WTC11 (cell line): ENCODE results near the gene B3GALT5. TPM values are rescaled to one million over a fixed set of nuclear protein-coding genes. Genes with fewer than 3 reads are reported as not detected.

Source experiments
- ATAC-seq: fragments of 200-7000 bp; cut with Tn5 transposase; 2 replicates; pipeline ENCODE4 v1.10.0; 2021; ENCODE audit warnings: mild to moderate bottlenecking, moderate library complexity
- CTCF ChIA-PET: fragments of 300-600 bp; sonication (Branson Sonifier 250); formaldehyde crosslinking; loops from one replicate; lab custom pipeline; 2021; ENCODE audit warnings: antibody characterized with exemption; lab: Charles Lee
- POLR2A ChIA-PET: fragments of 350-600 bp; sonication (Branson Sonifier 250); formaldehyde crosslinking; loops from one replicate; lab custom pipeline; 2021; ENCODE audit warnings: antibody characterized with exemption; lab: Charles Lee
- DNase-seq: peaks from one replicate; pipeline ENCODE4 v3.0.0; 2021; ENCODE audit warnings: low spot score
- H3K27ac Mint-ChIP-seq: 2 replicates; pipeline ENCODE4 v1.8.0; 2021; ENCODE audit warnings: mixed read lengths
- H3K27me3 Mint-ChIP-seq: 2 replicates; pipeline ENCODE4 v1.8.0; 2021; ENCODE audit warnings: low read depth, mild to moderate bottlenecking, moderate library complexity, mixed read lengths
- H3K36me3 Mint-ChIP-seq: 2 replicates; pipeline ENCODE4 v1.8.0; 2021; ENCODE audit warnings: mixed read lengths
- H3K4me1 Mint-ChIP-seq: 2 replicates; pipeline ENCODE4 v1.8.0; 2022; ENCODE audit warnings: mixed read lengths
- H3K4me3 Mint-ChIP-seq: 2 replicates; pipeline ENCODE4 v1.8.0; 2021; ENCODE audit warnings: mild to moderate bottlenecking, moderate library complexity, mixed read lengths
- H3K9me3 Mint-ChIP-seq: 2 replicates; pipeline ENCODE4 v1.8.0; 2021; ENCODE audit warnings: mixed read lengths
- ATF1 ChIP-seq: sonication (generic); formaldehyde crosslinking; IDR thresholded peaks from 2 replicates; pipeline ENCODE4 v1.8.1; 2023; ENCODE audit warnings: mild to moderate bottlenecking, moderate library complexity, missing genetic modification reagents
- CDX4 ChIP-seq: fragments of 250-450 bp; sonication (Bioruptor Pico); IDR thresholded peaks from 2 replicates; pipeline ENCODE4 v1.9.0; 2021; ENCODE audit warnings: moderate library complexity, mild to moderate bottlenecking, inconsistent platforms, borderline replicate concordance
- E2F5 ChIP-seq: sonication (generic); formaldehyde crosslinking; IDR thresholded peaks from 2 replicates; pipeline ENCODE4 v1.8.1; 2022; ENCODE audit warnings: mild to moderate bottlenecking, moderate library complexity, missing genetic modification reagents
- ELF4 ChIP-seq: sonication (generic); formaldehyde crosslinking; IDR thresholded peaks from 2 replicates; pipeline ENCODE4 v1.8.1; 2022; ENCODE audit warnings: low read depth, mild to moderate bottlenecking, moderate library complexity, missing genetic modification reagents
- FOXJ3 ChIP-seq: sonication (generic); formaldehyde crosslinking; IDR thresholded peaks from 2 replicates; pipeline ENCODE4 v1.9.0; 2021; ENCODE audit warnings: missing genetic modification reagents, mild to moderate bottlenecking, borderline replicate concordance
- GABPB1 ChIP-seq: sonication (generic); formaldehyde crosslinking; IDR thresholded peaks from 2 replicates; pipeline ENCODE4 v1.8.1; 2023; ENCODE audit warnings: mild to moderate bottlenecking, missing genetic modification reagents
- NR3C1 ChIP-seq: sonication (generic); formaldehyde crosslinking; conservative IDR thresholded peaks from 2 replicates; pipeline ENCODE4 v1.8.1; 2023; ENCODE audit warnings: low read depth, mild to moderate bottlenecking, missing genetic modification reagents
- RELA ChIP-seq: sonication (generic); formaldehyde crosslinking; IDR thresholded peaks from 2 replicates; pipeline ENCODE4 v1.8.1; 2022; ENCODE audit warnings: missing genetic modification reagents, mild to moderate bottlenecking, borderline replicate concordance
- RORB ChIP-seq: fragments of 250-450 bp; sonication (Bioruptor Pico); IDR thresholded peaks from 2 replicates; pipeline ENCODE4 v1.9.0; 2021; ENCODE audit warnings: mild to moderate bottlenecking
- SMAD3 ChIP-seq: sonication (generic); formaldehyde crosslinking; IDR thresholded peaks from 2 replicates; pipeline ENCODE4 v1.8.0; 2022; ENCODE audit warnings: missing genetic modification reagents, mild to moderate bottlenecking, borderline replicate concordance
- TEAD4 ChIP-seq: sonication (generic); formaldehyde crosslinking; IDR thresholded peaks from 2 replicates; pipeline ENCODE4 v1.8.0; 2022; ENCODE audit warnings: mild to moderate bottlenecking, missing genetic modification reagents
- ZNF121 ChIP-seq: sonication (generic); formaldehyde crosslinking; IDR thresholded peaks from 2 replicates; pipeline ENCODE4 v1.8.0; 2023; ENCODE audit warnings: missing genetic modification reagents
- ZNF138 ChIP-seq: sonication (generic); formaldehyde crosslinking; conservative IDR thresholded peaks from 2 replicates; pipeline ENCODE4 v1.8.1; 2022; ENCODE audit warnings: mild to moderate bottlenecking, moderate library complexity, missing genetic modification reagents
- ZNF671 ChIP-seq: fragments of 250-450 bp; sonication (Bioruptor Pico); IDR thresholded peaks from 2 replicates; pipeline ENCODE4 v1.8.0; 2021; ENCODE audit warnings: mild to moderate bottlenecking
- ZSCAN18 ChIP-seq: fragments of 250-450 bp; sonication (Bioruptor Pico); IDR thresholded peaks from 2 replicates; pipeline ENCODE4 v2.1.2; 2022; ENCODE audit warnings: mild to moderate bottlenecking, moderate library complexity
- total RNA-seq: library from RNA; stranded (reverse); gene quantifications from 3 replicates; pipeline ENCODE4 v1.2.3, GENCODE V29; 2021
- TF ChIP-seq, protein P1 (sequence below): sonication (generic); formaldehyde crosslinking; IDR thresholded peaks from 2 replicates; pipeline ENCODE4 v1.8.1; 2022; ENCODE audit warnings: low read depth, mild to moderate bottlenecking, moderate library complexity, missing genetic modification reagents, borderline replicate concordance
- TF ChIP-seq, protein P2 (sequence below): sonication (generic); formaldehyde crosslinking; IDR thresholded peaks from 2 replicates; pipeline ENCODE4 v1.8.0; 2022; ENCODE audit warnings: missing genetic modification reagents

Gene B3GALT5
- total RNA-seq, 1 experiment from 2014 or later: 25.8 TPM

- Mint-ChIP-seq H3K27me3 (no peaks in the 10 kb centered on the region), H3K36me3 (peaks cover 23% of the 10 kb centered on the region), H3K9me3 (peaks cover 4% of the 10 kb centered on the region; the same call in 1 of the 2 replicates), H3K4me3 (no peak overlapping the region), H3K4me1 (peaks cover 53% of the 10 kb centered on the region), H3K27ac (peak overlapping the region; percentile 1; the same call in 1 of the 2 replicates)
- ChIA-PET POLR2A (no interaction called here), CTCF (no interaction called here)
- TF ChIP-seq, protein P1, sequence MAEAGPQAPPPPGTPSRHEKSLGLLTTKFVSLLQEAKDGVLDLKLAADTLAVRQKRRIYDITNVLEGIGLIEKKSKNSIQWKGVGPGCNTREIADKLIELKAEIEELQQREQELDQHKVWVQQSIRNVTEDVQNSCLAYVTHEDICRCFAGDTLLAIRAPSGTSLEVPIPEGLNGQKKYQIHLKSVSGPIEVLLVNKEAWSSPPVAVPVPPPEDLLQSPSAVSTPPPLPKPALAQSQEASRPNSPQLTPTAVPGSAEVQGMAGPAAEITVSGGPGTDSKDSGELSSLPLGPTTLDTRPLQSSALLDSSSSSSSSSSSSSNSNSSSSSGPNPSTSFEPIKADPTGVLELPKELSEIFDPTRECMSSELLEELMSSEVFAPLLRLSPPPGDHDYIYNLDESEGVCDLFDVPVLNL (CRISPR knock-in tag): no peak
- TF ChIP-seq ZNF671 (CRISPR knock-in tag) (no peak), ZSCAN18 (CRISPR knock-in tag) (no peak), RORB (CRISPR knock-in tag) (no peak)
- DNase-seq: no peak
- no peak for ATAC-seq
Observed at GRCh38 chr21:39673163-39673562, 60.4 kb downstream of the B3GALT5 start.

DNA sequence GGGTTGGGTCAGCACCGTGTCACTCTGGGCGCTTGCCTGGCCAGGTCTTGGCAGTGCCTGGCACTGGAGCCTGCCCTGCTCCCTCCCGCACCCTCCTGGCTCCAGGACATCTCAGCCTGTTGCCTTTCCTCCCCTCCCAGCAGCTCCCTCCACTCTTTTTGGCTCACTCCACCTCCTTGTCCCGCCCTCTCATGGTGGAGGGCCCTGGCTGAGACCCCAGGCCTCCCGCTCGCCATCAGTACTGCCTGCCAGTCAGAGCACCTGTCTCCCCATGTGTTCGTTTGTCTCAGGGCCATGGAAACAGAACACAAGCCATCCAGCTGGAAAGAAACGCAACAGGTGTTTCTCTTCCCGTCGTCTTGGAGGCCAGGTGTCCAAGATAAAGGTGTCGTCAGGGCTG lies 61.0 kb downstream of the B3GALT5 start:
- ATAC-seq: peak; percentile 16
- TF ChIP-seq SMAD3 (CRISPR knock-in tag) (no peak), RORB (CRISPR knock-in tag) (no peak), FOXJ3 (CRISPR knock-in tag) (no peak), ZNF121 (CRISPR knock-in tag) (no peak), RELA (no peak), GABPB1 (CRISPR knock-in tag) (no peak), NR3C1 (CRISPR knock-in tag) (no peak)
- Mint-ChIP-seq H3K27me3 (no peaks in the 10 kb centered on the region), H3K4me1 (peaks cover 48% of the 10 kb centered on the region), H3K36me3 (peaks cover 29% of the 10 kb centered on the region), H3K9me3 (peaks cover 9% of the 10 kb centered on the region), H3K4me3 (no peak overlapping the region), H3K27ac (peak overlapping the region; percentile 69; the same call in 1 of the 2 replicates)
- DNase-seq: no peak
- ChIA-PET POLR2A (no interaction called here), CTCF (no interaction called here)

GRCh38 chr21:39674801-39675200 lies 62.1 kb downstream of the B3GALT5 start:
- H3K27me3 Mint-ChIP-seq: no peaks in the 10 kb centered on the region
- DNase-seq (no peak), ATAC-seq (no peak)
- no peak overlapping the region for H3K4me3 Mint-ChIP-seq
- H3K36me3 Mint-ChIP-seq: peaks cover 34% of the 10 kb centered on the region
- peak overlapping the region; percentile 15; the same call in 1 of the 2 replicates for H3K27ac Mint-ChIP-seq
- peaks cover 44% of the 10 kb centered on the region for H3K4me1 Mint-ChIP-seq
- CTCF ChIA-PET: interaction anchor here (1.6 to 1.8 kb wide), 2 partner anchors 13 to 33 kb away, joined by 5 to 13 read pairs; no protein-coding TSS in a partner anchor
- POLR2A ChIA-PET: no interaction called here
- peaks cover 17% of the 10 kb centered on the region for H3K9me3 Mint-ChIP-seq
- no peak for TF ChIP-seq ZNF138 (CRISPR knock-in tag)
- TF ChIP-seq, protein P2, sequence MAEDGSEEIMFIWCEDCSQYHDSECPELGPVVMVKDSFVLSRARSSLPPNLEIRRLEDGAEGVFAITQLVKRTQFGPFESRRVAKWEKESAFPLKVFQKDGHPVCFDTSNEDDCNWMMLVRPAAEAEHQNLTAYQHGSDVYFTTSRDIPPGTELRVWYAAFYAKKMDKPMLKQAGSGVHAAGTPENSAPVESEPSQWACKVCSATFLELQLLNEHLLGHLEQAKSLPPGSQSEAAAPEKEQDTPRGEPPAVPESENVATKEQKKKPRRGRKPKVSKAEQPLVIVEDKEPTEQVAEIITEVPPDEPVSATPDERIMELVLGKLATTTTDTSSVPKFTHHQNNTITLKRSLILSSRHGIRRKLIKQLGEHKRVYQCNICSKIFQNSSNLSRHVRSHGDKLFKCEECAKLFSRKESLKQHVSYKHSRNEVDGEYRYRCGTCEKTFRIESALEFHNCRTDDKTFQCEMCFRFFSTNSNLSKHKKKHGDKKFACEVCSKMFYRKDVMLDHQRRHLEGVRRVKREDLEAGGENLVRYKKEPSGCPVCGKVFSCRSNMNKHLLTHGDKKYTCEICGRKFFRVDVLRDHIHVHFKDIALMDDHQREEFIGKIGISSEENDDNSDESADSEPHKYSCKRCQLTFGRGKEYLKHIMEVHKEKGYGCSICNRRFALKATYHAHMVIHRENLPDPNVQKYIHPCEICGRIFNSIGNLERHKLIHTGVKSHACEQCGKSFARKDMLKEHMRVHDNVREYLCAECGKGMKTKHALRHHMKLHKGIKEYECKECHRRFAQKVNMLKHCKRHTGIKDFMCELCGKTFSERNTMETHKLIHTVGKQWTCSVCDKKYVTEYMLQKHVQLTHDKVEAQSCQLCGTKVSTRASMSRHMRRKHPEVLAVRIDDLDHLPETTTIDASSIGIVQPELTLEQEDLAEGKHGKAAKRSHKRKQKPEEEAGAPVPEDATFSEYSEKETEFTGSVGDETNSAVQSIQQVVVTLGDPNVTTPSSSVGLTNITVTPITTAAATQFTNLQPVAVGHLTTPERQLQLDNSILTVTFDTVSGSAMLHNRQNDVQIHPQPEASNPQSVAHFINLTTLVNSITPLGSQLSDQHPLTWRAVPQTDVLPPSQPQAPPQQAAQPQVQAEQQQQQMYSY (CRISPR knock-in tag): no peak
- no peak for TF ChIP-seq ATF1 (CRISPR knock-in tag)
- no peak for TF ChIP-seq CDX4 (CRISPR knock-in tag)
- no peak for TF ChIP-seq TEAD4 (CRISPR knock-in tag)
- TF ChIP-seq E2F5: no peak
- no peak for TF ChIP-seq ELF4 (CRISPR knock-in tag)
- no peak for TF ChIP-seq ZSCAN18 (CRISPR knock-in tag)
